GM21717 (cell line): ENCODE results near the gene RRAS.

Experiments
- ATAC-seq: cut with Tn5 transposase; IDR thresholded peaks from one replicate; pipeline ENCODE4 v1.9.1; 2021; ENCODE audit warnings: mild to moderate bottlenecking, moderate library complexity; ENCODE audit not compliant: unreplicated experiment

Gene RRAS

DNA sequence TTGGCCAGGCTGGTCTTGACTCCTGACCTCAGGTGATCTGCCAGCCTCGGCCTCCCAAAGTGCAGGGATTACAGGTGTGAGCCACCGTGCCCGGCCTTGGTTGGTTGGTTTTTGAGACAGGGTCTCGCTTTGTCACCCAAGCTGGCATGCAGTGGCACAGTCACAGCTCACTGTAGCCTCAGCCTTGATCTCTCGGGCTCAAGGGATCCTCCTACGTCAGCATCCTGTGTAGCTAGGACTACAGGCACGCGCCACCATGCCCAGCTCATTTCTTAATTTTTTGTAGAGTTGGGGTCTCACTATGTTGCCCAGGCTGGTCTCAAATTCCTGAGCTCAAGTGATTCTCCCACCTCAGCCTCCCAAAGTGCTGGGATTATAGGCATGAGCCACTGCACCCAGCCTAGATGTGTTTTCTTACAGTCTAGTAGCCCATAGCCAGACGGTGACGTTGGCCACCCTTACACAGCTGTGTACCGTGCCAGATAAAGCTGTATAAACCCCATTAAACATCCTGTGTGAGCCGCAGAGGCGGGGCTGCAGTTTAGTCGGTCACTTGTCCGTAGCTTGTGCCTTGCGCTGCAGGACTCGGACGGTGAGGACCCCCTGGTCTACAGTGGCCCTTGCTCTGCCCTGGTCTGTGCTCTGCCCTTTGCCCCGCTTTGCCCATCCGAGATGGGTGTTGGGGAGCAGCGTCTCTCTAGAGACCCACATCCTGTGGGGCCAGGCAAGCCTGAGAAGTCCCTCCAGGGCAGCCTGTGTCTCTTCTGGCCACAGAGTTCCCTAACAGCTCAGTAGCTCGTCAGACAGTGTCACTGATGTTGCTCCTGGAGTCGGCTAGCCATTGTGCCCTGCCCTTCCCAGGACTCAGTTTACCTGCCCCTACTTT, 15.9 kb upstream of the RRAS start:
- ATAC-seq = no peak

DNA sequence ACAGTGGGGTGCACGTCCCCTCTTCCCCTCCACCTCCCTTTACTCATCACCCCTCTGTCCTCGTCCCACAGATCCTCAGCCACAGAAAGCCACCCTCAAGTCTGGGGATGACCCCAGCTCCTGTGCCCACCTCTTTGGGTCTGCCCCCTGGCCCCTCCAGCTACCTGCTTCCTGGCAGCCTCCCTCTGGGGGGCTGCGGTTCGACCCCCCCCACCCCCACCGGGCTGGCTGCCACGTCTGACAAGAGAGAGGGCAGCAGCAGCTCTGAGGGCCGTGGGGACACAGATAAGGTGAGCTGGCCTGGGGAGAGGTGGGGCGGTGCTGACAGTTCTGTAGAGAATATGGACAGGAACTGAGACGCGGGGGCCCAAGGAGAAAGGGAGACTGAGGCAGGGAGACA, 14.6 kb upstream of the RRAS start:
- ATAC-seq = no peak

DNA sequence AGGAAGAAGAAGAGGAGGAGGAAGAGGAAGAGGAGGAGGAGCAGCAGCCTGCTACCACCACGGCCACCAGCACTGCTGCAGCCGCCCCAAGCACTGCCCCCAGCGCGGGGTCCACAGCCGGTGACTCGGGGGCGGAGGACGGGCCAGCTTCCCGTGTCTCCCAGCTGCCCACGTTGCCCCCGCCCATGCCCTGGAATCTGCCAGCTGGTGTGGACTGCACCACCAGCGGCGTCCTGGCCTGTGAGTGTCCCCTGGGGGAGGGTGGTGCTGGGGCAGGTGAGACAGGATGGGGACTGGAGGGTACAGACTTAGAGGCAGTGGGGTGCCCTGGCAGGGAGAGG, 13.5 kb upstream of the RRAS start:
- no peak for ATAC-seq

DNA sequence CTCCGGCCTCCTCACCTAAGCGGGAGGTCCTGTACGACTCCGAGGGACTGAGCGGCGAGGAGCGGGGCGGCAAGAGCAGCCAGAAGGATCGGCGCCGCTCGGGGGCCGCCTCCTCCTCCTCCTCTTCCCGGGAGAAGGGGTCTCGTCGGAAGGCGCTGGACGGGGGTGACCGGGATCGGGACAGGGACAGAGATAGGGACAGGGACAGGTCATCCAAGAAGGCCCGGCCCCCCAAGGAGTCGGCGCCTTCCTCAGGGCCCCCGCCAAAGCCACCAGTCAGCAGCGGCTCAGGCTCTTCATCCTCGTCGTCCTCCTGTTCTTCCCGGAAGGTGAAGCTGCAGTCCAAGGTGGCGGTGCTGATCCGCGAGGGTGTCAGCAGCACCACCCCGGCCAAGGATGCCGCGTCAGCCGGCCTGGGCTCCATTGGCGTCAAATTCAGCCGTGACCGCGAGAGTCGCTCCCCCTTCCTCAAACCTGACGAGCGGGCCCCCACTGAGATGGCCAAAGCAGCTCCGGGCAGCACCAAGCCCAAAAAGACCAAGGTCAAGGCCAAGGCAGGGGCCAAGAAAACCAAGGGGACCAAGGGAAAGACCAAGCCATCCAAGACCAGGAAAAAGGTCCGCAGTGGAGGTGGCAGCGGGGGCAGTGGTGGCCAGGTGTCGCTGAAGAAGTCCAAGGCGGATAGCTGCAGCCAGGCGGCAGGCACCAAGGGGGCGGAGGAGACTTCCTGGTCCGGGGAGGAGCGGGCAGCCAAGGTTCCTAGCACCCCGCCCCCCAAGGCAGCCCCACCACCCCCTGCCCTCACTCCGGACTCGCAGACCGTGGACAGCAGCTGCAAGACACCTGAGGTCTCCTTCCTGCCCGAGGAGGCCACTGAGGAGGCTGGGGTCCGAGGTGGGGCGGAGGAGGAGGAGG, 12.9 kb upstream of the RRAS start:
- no peak for ATAC-seq

DNA sequence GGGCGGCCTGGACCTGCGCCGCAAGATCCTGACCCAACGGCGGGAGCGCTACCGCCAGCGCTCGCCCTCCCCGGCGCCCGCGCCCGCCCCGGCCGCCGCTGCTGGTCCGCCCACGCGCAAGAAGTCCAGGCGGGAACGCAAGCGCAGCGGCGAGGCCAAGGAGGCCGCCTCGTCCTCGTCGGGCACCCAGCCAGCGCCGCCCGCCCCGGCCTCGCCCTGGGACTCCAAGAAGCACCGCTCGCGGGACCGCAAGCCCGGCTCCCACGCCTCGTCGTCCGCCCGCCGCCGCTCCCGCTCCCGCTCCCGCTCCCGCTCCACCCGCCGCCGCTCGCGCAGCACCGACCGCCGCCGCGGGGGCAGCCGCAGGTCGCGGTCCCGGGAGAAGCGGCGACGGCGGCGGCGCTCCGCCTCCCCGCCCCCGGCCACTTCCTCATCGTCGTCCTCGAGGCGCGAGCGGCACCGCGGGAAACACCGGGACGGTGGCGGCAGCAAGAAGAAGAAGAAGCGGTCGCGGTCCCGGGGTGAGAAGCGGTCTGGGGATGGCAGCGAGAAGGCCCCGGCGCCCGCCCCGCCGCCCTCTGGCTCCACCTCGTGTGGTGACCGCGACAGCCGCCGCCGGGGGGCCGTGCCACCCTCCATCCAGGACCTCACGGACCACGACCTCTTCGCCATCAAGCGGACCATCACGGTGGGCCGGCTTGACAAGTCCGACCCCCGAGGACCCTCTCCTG, 12.0 kb upstream of the RRAS start:
- ATAC-seq = no peak

DNA sequence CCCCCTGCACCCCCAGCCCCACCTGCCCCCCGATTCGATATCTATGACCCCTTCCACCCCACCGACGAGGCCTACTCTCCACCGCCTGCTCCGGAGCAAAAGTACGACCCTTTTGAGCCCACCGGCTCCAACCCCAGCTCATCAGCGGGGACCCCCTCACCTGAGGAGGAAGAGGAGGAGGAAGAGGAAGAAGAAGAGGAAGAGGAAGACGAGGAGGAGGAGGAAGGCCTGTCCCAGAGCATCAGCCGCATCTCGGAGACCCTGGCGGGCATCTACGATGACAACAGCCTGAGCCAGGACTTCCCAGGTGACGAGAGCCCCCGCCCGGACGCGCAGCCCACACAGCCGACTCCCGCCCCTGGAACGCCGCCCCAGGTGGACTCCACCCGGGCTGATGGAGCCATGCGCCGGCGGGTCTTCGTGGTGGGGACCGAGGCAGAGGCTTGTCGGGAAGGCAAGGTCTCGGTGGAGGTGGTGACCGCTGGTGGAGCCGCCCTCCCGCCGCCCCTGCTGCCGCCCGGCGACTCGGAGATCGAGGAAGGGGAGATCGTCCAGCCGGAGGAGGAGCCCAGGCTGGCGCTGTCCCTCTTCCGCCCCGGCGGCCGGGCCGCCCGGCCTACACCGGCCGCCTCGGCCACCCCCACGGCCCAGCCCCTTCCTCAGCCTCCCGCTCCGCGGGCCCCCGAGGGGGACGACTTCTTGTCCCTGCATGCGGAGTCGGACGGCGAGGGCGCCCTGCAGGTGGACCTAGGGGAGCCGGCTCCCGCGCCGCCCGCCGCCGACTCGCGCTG, 11.3 kb upstream of the RRAS start:
- ATAC-seq = no peak

DNA sequence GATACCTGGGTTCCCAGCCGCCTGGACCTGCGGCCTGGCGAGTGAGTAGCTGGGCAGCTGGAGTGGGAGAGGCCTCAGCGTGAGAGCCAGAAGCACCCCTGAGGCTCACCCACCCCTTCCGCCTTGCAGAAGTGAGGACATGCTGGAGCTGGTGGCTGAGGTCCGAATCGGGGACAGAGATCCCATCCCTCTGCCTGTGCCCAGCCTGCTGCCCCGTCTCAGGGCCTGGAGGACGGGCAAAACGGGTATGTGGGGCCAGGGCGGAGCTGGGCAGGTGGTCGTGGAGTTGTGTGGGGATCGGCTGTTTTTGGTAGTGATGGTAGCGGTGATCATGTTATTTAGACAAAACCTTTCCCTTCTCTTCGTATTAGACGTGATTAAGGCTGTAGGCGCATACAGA, 6.6 kb upstream of the RRAS start:
- no peak for ATAC-seq

DNA sequence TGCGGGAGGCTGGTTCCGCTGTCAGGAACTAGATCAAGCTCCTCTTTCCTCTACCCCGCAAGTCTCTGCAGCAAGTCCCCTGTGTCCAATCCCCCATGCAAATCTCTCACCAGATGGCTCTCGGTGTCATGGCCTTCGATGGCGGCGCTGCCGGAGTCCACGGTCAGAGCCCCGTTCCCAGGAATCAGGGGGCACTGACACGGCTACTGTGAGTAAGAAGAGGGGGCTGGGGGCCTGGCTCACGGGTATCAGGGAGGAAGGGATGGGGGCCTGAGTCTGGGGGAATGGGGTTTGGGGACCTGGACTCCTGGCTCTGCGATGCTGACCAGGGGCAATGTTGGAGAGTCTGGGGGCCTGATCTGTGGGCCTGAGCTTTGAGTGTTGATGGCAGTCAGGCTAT, 6.1 kb upstream of the RRAS start:
- ATAC-seq = no peak

DNA sequence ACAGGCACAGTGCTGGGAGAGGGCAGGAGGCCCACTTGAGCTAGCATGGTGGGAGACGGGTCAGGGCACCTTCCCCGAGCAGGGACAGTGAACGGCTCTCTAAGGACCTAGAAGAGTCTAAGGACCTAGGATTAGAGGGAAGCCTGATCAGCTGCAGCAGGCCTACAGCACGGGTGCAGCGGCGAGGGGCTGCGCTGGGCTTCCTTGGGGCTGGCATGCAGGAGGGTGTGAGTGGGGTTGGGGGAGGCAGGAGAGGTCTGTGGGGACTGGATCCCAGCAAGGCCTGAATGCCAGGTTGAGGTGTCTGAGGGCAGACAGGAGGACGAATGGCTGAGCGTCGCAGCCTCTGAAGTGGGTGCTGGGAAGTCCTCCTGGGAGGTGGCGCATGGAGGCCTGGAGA, 5.6 kb upstream of the RRAS start:
- no peak for ATAC-seq

DNA sequence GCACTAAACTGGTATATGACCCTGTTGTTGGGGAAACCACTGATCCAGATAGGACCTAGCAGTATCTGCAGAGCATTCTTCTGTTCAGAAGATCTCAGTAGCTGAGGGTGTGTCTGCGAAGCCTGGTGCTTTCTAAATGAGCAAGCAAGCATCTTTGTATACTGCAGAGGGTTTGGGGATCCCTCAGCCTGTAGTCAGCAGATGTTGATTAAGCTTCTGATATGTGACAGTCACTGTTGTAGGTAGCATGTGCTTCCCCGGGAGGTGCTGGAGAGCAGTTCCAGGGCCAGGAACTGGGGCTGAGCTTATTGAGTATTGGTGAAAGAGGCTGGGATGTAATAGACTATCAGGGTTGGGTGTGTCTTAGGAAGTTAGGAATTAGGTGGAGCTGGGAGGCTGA, 3.5 kb upstream of the RRAS start:
- no peak for ATAC-seq

DNA sequence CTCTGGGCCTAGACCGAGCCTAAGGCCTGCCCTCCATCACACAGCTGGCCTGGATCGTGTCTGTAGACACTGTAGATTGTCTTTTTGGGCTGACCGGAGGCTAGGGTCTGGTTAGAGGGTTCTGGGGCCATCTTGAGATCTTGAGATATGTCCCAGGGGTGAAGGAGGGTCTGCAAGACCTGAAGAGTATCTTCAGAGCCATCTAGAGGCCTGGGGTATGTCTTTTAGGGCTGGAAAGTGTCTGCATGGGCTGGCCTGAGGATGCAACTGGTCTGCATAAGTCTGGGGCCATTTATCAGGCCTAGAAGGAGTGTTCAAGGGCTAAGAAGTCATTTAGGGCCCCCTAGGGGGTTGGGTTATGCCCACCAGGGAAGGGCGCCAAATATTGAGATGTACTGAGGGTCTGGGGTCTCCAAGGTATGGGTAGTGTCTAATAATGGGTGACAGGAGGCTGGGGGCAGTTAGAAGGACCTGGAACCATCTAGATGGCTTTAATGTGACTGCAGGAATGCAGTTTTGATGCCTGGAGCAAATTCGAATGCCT, 2.6 kb upstream of the RRAS start:
- no peak for ATAC-seq

DNA sequence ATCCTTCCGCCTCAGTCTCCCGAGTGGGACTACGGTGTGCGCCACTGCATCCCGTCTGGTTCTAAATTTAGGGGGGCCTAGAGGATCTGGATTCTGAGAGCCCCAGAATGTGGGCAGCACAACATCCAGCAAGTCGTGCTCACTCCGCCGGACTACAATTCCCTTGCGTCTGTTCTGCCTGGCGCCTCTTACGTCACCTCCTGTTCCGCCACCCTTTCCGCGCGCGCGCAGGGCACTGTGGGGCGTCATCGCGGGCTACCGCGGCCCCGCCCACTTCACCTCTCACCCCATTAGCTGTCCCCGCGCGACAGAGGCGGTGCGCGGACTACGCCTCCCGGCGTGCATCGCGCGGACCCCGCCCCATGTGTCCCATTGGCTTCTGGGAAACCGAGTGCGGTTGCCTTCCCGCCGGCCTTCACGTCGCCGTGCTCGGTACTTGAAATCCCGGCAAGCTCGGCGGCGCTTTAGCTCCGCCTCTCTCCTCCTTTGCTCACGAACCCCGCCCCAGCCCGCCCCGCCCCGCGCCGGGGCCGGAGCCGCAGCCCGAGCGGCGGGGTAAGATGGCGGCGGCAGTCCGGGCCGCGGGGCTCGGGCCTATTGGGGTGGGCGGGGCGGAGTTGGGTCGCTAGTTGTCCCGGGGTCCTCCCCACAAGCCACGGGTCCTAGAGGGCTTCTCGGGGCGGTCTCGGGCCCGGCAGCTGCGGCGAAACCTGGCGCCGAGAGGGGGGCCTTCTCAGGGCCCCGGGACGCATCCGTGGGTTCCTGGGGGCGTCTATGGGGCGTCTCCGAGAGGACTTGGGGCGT, 1.9 kb upstream of the RRAS start, which contains the start of gene SCAF1:
Gene SCAF1, plus strand, starts transcription at position 522 of the 804 bp plus-strand sequence. CDS start 2,818 bp downstream, outside the sequence.
- peak; percentile 46 for ATAC-seq

DNA sequence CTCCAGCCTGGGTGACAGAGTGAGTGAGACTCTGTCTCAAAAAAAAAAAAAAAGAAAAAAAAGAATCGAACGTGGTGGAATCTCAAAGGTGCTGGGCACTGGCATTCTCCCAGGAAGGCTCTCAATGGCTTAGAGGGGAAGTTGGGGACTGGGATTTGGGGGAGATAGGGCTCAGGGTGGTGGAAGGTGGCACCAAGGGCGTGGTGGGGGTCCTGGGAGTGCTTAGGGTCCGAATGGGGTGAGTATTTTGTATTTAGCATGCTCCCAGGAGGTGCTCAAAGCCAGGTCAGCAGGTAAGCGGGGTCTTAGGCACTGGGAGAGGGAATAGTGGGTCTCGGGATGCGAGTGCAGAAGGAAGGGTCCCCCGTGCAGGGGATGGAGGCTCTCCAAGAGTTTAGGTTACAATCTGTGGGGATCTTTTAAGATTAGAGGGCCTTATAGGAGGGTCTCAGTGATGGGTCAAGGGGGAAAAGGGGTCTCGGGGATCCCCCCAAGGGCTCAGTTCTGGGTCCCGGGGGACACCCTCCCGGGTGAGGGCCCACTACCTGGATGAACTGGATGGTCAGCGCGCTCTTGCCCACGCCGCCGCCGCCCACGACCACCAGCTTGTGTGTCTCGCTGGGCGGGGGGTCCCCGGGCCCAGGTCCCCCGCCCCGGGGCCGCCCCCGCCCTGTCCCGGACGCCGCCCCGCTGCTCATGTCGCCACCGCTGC, 386 bp downstream of the RRAS start:
- ATAC-seq = no peak

DNA sequence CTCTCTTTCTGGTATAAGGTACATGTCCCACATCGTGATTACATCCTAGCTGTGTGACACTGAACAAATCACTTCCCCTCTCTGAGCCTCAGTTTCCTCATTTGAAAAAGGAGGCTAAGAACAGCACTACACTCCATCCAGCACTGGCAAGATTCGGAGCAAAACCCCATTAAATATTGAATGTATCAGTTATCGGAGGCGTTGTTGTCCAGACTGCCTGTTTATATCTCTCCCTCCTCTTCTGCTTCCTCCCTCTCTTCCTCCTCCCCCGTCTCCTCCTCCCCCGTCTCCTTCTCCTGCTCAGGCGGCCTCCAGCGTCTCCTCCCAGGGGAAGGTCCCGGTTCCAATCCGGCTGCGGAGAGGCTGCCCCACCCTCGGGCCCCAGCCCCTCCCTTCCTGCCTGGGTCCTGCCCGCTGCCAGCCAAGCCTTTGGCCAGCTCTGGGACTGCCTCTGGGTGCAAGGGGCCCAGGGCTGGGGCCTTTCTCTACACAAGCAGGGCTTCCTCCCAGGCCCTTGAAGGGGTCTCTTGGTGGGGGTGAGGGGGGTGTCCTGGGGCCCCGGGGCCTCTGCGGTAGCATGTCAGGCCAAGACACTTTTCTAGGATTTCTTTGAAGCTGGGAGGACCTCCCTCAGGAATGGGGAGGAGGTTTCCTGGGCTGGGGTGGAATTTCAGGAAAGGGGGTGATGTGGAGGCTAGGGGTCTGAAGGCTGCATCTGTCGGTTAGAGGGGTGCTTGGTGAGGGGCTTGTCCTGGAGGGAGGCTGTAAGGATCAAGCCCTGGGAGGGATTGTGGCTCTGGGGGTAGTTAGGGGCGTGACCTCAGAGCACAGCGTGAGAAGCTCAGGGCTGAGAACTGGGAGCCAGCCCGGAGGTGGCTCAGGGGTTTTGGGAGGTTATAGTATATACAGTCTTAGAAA, 1.9 kb downstream of the RRAS start:
- ATAC-seq = no peak

DNA sequence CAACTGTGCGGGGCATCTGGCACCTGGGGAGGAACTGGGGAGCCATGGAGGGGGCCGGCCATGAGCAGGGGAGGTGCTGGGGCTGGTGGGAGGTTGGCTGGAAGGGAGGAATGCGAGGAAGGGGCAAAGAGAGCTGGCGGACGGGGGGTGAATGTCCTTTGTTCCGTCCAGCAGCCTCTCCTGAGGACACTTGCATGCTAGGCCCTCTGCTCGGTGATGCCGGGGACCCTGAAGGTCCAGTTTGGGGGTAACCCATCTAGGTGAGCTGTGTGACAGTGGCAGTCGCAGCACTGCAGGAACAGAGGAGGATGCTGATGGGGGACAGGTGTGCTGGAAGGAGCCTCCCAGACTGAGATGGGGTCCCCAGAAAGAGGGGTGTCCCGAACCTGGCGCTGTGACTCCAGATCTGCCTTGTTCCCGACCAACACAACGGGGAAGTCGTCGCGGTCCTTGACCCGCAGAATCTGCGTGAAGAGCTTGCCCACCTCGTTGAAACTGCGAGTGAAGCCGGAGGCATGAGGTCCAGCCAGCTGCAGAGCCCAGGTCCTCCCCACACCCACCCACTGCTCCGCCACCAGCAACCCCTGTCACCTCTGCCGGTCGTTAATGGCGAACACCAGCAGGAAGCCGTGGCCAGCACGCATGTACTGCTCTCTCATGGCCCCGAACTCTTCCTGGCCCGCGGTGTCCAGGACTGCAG, 3.6 kb downstream of the RRAS start:
- ATAC-seq = no peak

DNA sequence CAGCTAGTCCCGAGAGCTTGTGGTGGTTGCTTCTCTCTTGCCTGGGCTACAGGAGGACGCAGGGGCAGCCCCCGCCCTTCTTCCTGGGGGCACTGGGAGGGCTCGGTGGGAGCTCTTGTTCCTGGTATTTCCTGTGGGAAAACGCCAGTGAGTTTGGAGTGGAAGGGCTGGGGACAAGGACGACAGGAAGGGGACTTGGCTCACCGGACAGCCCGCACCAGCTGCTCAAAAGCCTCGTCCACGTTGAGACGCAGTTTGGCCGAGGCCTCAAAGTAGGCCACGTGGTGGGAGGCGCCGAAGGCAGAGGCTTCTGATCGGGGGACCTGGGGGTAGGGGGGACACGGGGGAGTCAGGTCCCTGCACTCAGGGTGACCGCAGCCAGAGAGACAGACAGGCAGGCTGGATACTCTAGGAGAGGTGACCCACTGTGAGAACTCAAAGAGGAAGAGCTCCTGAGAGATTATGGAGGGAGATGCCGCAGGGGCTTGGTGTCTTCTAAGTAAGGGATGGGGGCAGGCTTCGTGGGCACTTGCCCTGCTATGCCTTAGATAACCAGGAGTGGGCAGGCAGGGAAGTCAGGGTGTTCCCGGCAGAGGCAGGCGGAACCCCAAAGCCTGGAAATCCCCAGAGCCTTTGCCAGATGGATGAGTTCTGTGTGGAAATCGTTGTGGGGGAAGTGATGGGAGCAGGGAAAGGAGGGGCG, 4.3 kb downstream of the RRAS start:
- no peak for ATAC-seq
